DND-41 (cell line): ENCODE results near the gene APPBP2.

Experiments used
- CTCF ChIP-seq: IDR thresholded peaks from 2 replicates; pipeline ENCODE4 v1.5.1; 2012; ENCODE audit warnings: borderline replicate concordance, low read length, moderate library complexity, mild to moderate bottlenecking; ENCODE audit not compliant: poor library complexity, severe bottlenecking; ENCODE audit errors: extremely low read depth
- EZH2 ChIP-seq: IDR thresholded peaks from 3 replicates; pipeline ENCODE4 v1.6.1; 2012; ENCODE audit warnings: borderline replicate concordance, low read depth, mild to moderate bottlenecking, moderate library complexity, low read length, inconsistent platforms; ENCODE audit not compliant: severe bottlenecking

GRCh38 chr17:60506312-60506711, 19.7 kb downstream of the APPBP2 start:
- TF ChIP-seq CTCF (no peak), EZH2 (no peak)
